ENCODE results near the gene SMS.

Gene SMS

GRCh38 chrX:21974011-21974385, 33.5 kb downstream of the SMS start:
- intact Hi-C loops (cut with DNase I), result no loop called here
- no peak for DNase-seq

- intact Hi-C loops (cut with DNase I), result loop anchor here (5.0 kb wide), 1 partner anchor 1448 kb away; no protein-coding TSS in a partner anchor
These were observed 34.7 kb downstream of the SMS start for GRCh38 chrX:21975242-21975641.

GRCh38 chrX:21975812-21976211, 35.3 kb downstream of the SMS start:
- DNase-seq, result no peak
- intact Hi-C loops (cut with DNase I), result loop anchor here (5.0 kb wide), 1 partner anchor 1449 kb away; no protein-coding TSS in a partner anchor

More at GRCh38 chrX:21975242-21975641, 34.7 kb downstream of the SMS start:
- no peak for DNase-seq

GRCh38 chrX:21978346-21978745, 37.8 kb downstream of the SMS start:
- no peak for DNase-seq

GRCh38 chrX:21982311-21982710, 41.8 kb downstream of the SMS start:
- DNase-seq, result no peak
- intact Hi-C loops (cut with DNase I), result no loop called here

More at GRCh38 chrX:21978346-21978745, 37.8 kb downstream of the SMS start:
- intact Hi-C loops (cut with DNase I), result loop anchor here (5.0 kb wide), 1 partner anchor 1451 kb away; no protein-coding TSS in a partner anchor

GRCh38 chrX:21985332-21985777, 44.8 kb downstream of the SMS start:
- intact Hi-C loops (cut with DNase I), result loop anchor here (5.0 kb wide), 1 partner anchor 207 kb away; no protein-coding TSS in a partner anchor
- DNase-seq, result peak in 6 of 10 donors; percentile 37 to 77 (median 54)

GRCh38 chrX:21986596-21986995, 46.1 kb downstream of the SMS start:
- intact Hi-C loops (cut with DNase I), result loop anchor here (5.0 kb wide), 1 partner anchor 206 kb away; no protein-coding TSS in a partner anchor
- DNase-seq, result no peak

GRCh38 chrX:21989384-21989783, 48.9 kb downstream of the SMS start:
- intact Hi-C loops (cut with DNase I), result loop anchor here (5.0 kb wide), 1 partner anchor 203 kb away; no protein-coding TSS in a partner anchor

GRCh38 chrX:21990832-21991231, 50.3 kb downstream of the SMS start:
- intact Hi-C loops (cut with DNase I), result no loop called here
- no peak for DNase-seq

More at GRCh38 chrX:21989384-21989783, 48.9 kb downstream of the SMS start:
- no peak for DNase-seq

- intact Hi-C loops (cut with DNase I), result no loop called here
- no peak for DNase-seq
These were observed 51.0 kb downstream of the SMS start for GRCh38 chrX:21991504-21991903.

- peak in 2 of 10 donors; percentile 2 to 83 for DNase-seq
- intact Hi-C loops (cut with DNase I), result no loop called here
These were observed 52.8 kb downstream of the SMS start for GRCh38 chrX:21993265-21993664.

GRCh38 chrX:21996872-21997455, 56.5 kb downstream of the SMS start:
- intact Hi-C loops (cut with DNase I), result no loop called here
- no peak for DNase-seq

GRCh38 chrX:21998037-21998436, 57.5 kb downstream of the SMS start:
- intact Hi-C loops (cut with DNase I), result no loop called here
- DNase-seq, result no peak

- no peak for DNase-seq
These were observed 64.4 kb downstream of the SMS start for GRCh38 chrX:22004866-22005265.

GRCh38 chrX:22012051-22012450, 71.5 kb downstream of the SMS start:
- intact Hi-C loops (cut with DNase I), result no loop called here
- no peak for DNase-seq

More at GRCh38 chrX:22004866-22005265, 64.4 kb downstream of the SMS start:
- intact Hi-C loops (cut with DNase I), result no loop called here

GRCh38 chrX:22012931-22013330, 72.4 kb downstream of the SMS start:
- intact Hi-C loops (cut with DNase I), result no loop called here

GRCh38 chrX:22015139-22015750, 74.7 kb downstream of the SMS start:
- intact Hi-C loops (cut with DNase I), result no loop called here
- no peak for DNase-seq

More at GRCh38 chrX:22012931-22013330, 72.4 kb downstream of the SMS start:
- DNase-seq, result no peak

GRCh38 chrX:22021751-22022324, 81.3 kb downstream of the SMS start:
- DNase-seq, result no peak
- intact Hi-C loops (cut with DNase I), result no loop called here

GRCh38 chrX:22024577-22024976, 84.1 kb downstream of the SMS start:
- intact Hi-C loops (cut with DNase I), result no loop called here
- DNase-seq, result no peak

GRCh38 chrX:22025751-22026150, 85.2 kb downstream of the SMS start:
- no peak for DNase-seq
- intact Hi-C loops (cut with DNase I), result no loop called here

GRCh38 chrX:22026731-22027130, 86.2 kb downstream of the SMS start:
- intact Hi-C loops (cut with DNase I), result no loop called here
- no peak for DNase-seq

Measured in posterior cingulate gyrus (tissue), 11 donors.